Upper lobe of left lung (tissue), 4 donors: ENCODE results near the gene ARHGAP20.

Source experiments
- CTCF ChIP-seq, 6 experiments: fragments of 450-650 bp in 4 of 6; fragments of 200-600 bp in 2 of 6; sonication (generic) in 2 of 6; IDR thresholded peaks; one replicate each; pipeline ENCODE4 v1.5.1; 2016 to 2019; ENCODE audit warnings: antibody characterized with exemption in 6 of 6
- EP300 ChIP-seq, 4 donors: sonication (generic); formaldehyde crosslinking; IDR thresholded peaks; one replicate each; pipeline ENCODE4 v1.5.1; 2017; ENCODE audit warnings: antibody characterized with exemption in 4 of 4, control low read depth in 2 of 4
- POLR2A ChIP-seq, 4 donors: fragments of 450-650 bp; IDR thresholded peaks; one replicate each; pipeline ENCODE4 v1.5.1; 2016 to 2017; ENCODE audit warnings: antibody characterized with exemption in 4 of 4, mild to moderate bottlenecking in 2 of 4
- POLR2AphosphoS5 ChIP-seq, 2 donors: sonication (generic); formaldehyde crosslinking; IDR thresholded peaks; one replicate each; pipeline ENCODE4 v1.5.1; 2017; ENCODE audit warnings: antibody characterized with exemption in 2 of 2

- TF ChIP-seq POLR2A (IDR thresholded peaks at IDR 0.05) (no peak), CTCF (IDR thresholded peaks at IDR 0.05) (no peak), POLR2AphosphoS5 (IDR thresholded peaks at IDR 0.05) (no peak), EP300 (IDR thresholded peaks at IDR 0.05) (no peak)
Measured at GRCh38 chr11:110689306-110689705, 22.9 kb downstream of the ARHGAP20 start.
